COR-L47 (cell line): ENCODE results near the gene SF3A2.
"Not testable (repeated sequence)": the region's sequence is repeated elsewhere in the genome, so short reads cannot be mapped to it uniquely, and the experiment has no call there.

ENCODE experiments used
- DNase-seq: peaks from one replicate; lab custom pipeline; 2025; lab: John Stamatoyannopoulos, UW

The SF3A2 gene, protein sequence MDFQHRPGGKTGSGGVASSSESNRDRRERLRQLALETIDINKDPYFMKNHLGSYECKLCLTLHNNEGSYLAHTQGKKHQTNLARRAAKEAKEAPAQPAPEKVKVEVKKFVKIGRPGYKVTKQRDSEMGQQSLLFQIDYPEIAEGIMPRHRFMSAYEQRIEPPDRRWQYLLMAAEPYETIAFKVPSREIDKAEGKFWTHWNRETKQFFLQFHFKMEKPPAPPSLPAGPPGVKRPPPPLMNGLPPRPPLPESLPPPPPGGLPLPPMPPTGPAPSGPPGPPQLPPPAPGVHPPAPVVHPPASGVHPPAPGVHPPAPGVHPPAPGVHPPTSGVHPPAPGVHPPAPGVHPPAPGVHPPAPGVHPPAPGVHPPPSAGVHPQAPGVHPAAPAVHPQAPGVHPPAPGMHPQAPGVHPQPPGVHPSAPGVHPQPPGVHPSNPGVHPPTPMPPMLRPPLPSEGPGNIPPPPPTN

DNA sequence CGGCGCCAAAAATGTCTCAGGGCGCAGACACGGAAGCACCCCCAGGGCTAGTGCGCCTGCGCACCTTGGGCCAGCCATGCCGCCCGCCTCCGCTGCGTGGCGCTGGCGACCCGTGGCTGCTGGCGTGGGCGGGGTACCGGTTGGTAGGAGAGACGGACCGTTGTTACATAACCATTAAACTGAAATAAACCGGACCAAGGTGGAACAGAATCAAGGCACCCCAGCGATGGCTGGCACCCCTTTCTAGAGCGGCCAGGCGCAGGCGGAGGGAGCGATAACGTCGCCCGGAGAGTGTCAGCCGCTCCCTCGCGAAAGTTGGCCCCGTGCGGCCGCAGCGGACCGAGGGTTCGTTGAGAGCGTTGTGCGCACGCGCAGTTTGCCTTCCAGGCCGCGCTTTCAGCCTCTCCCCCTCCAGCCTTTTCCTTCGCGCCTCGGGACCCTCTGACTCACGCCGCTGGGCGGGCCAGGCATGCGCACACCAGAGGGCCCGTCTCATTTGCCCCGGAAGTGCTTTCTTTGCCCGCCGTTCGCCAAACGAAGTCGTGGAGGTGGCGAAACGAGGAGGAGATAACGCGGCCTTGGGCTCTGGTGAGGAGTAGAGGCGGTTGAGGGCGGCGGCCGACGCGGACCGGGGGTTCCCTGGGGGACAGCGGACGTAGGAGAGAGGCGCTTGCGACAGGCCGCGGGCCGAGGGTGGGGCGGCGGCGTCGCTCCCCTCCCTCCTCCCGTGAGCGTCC lies at the start of gene SF3A2, which contains the start of gene PLEKHJ1:
Gene SF3A2 (plus strand): TSS at position 511 of the 737 bp plus-strand sequence. CDS start 6,595 bp downstream, outside the sequence.
Gene PLEKHJ1 (minus strand): TSS at position 16 of the 737 bp plus-strand sequence. CDS start 81 bp downstream, outside the sequence.
- DNase-seq, result peak; percentile 97

GRCh38 chr19:2187159-2187558 lies 49.5 kb upstream of the SF3A2 start:
- no peak for DNase-seq

DNA sequence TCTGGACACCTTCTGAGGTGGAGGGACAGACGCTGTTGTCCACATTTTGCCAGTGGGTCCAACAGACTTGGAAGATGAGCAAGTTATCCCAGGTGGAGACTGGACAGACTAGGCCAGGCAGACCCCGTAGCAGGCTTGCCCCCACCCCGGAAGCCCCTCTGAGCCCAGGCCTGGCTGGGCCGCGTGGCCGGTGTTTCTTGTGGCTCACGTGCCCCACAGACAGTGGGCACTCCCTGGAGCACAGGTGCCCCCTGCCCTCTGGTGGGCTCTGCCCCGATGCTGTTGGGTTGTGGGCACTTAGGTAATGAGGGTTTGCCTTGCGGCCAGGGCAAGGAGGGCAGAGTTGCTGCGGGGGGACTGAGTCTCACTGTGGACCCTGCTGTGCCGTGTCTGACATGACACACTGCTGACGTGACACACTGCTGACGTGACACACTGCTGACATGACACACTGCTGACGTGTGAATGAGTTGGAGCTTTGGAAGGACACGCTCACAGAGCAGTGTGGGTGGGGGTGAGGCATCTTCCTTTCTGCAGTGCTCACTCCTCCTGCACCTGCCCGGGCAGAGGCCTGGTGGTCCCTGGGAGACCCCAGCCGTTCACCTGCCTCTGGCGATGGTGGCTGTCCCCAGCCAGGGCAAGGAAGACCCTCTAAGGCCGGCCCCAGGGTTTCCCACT lies 47.8 kb upstream of the SF3A2 start:
- DNase-seq, result no peak

DNA sequence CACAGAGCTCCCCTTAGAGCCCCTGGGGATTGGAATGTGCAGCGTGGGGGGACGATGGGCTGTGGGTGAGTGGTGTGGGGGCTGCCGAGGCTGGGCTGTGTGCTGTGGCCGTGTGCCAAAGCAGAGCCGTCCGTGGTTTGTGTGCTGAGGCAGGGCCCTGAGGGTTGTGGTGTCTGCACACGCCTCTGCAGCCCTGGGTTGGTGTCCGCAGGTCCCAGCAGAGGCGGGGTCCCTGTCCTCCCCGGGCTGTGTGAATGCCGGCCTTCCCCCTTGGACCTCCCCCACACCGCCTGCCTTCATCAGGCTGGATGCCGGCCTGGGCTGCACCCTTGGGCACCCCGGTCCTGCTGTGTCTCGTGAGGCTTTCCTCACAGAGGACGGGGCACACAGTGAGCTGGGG lies 46.7 kb upstream of the SF3A2 start:
- DNase-seq, result no peak

DNA sequence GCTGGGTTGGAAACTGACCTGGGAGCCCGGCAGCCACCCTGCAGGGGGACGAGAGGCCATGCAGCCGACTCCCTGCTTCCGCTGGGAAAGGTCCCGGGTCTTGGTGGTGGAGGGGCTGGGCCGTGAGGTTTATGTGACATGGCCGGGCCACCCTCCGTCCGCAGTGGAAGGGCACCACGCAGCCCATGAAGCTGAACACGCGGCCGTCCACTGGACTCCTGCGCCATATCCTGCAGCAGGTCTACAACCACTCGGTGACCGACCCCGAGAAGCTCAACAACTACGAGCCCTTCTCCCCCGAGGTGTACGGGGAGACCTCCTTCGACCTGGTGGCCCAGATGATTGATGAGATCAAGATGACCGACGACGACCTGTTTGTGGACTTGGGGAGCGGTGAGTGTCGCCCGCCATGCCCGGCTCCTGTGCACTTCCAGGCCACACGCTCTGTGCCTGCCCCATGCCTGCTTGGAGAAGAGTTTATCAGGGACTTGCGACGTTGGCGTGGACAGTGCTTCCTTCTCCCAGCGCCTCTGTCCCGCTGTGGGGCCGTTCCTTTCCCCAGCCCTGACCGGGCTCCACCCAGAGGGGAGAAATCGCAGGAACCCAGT lies 45.7 kb upstream of the SF3A2 start:
- no peak for DNase-seq

- no peak for DNase-seq
These were observed 44.9 kb upstream of the SF3A2 start for GRCh38 chr19:2191456-2192310.

DNA sequence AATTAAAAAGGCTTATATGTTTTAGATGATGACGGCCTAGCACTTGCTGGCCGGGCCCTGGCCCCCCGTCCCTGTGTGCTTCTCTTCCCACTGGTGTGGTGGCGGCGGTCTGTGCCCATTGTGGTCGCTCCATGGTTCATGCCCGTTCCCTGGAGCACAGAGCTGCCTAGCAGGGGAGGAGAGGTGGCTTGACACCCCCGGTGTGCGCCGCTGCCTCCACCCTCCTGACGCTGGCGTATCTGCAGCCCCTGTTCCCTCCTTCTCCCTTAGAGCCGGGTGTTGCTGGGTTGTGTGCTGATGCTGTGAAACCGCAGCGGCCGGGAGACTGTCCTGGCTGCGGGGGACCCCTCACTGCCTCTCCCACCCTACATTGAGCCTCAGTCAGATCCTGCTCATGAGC lies 43.8 kb upstream of the SF3A2 start:
- DNase-seq, result no peak

DNA sequence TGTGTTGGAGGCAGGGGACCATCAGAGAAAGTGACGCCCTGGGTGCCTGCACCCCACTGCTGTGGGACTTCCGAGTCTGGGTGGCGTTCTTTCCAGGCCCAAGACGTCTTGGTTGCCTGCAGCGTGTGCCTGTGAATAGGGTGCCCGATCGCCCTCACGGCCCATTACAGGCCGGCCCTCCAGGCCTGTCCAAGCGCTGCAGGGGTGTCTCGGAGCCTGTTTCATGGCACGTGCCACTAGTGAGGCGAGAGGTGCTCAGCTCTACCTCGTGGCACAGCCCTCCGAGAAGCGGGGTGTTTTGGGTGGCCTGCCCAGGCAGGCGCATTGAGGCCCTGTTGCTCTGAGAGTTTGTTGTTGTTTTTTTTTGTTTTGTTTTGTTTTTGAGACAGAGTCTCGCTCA lies 42.8 kb upstream of the SF3A2 start:
- no peak for DNase-seq

DNA sequence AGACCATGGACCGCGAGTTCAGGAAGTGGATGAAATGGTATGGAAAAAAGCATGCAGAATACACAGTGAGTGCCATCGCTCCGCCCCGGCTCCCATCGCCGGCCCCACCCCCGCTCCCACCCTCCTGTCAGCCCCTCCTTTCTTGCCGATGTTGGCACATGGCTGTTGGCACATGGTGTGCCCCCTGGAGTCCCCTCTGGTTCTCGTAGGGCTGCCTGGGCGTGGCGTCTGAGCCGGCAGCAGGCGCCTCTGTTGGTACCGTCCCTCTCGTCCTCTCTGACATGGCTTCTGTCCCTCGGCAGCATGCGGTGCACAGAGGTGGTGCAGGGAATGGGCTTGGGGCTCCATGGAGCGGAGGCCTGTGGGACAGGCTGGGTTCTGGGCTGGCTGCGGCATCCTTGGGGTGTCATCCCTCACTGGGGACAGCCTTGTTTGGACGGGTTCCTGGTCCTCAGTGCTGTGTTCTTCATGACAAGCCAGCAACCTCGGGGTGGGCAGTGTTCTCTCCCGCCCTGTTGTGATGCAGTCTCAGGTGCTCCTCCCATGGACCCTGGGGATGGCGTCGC lies 42.0 kb upstream of the SF3A2 start:
- DNase-seq, result no peak

DNA sequence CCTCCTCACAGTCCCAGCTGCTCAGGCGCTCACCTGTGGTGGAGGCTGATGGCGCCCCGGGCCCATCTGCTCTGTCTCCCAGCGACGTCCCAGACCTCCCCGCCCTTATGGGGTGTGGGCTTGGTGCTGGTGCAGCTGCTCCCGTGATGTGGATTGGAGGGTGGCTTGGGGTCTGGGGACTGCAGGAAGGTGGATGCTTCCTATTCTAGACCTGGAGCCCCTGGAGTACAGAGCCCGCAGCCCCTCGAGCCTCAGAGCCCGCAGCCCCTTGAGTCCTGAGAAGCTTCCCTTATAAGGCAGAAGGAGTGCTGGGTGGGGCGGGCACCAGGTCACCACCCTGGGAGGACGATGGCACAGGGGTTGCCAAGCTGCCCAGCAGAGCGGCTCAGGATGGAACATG lies 41.3 kb upstream of the SF3A2 start:
- DNase-seq, result no peak

DNA sequence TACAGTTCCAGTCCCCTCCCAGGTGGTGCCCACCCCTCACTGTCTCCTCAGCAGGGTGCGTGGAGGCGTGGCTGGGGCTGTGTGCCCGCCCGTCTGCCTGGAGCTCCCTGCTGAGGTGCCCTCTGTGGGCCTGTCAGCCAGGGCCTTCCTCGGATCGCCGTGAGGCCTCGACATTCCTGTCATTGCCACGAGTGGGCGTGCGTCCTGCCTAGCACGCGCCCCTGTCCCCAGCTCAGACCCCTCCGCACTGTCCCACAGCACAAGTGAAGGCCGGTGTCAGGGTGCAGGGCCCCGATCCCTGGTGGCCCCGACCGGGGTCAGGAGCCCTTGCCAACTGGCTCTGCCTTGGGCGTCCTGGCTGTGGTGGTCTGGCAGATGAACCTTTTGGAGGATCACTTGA lies 40.7 kb upstream of the SF3A2 start:
- DNase-seq, result no peak

DNA sequence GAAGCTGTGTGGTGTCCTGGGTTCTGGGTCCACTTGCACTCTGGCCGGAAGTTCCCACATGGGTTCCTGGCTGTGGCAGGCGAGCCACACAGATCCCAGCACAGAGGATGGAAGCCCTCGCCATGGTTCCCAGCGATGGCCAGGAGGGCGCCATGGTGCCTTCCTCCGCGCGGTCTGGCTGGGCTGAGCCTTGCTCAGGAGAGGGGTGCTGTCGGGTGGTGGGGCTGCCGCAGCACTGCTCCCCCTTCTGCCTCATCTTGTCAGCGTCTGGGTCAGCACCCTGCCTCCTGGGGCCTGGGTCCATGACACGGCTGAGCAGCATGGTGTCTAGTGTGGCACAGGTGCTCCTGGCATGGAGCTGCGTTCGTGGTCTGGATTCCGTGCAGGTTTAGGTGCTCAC lies 39.4 kb upstream of the SF3A2 start:
- DNase-seq, result no peak

DNA sequence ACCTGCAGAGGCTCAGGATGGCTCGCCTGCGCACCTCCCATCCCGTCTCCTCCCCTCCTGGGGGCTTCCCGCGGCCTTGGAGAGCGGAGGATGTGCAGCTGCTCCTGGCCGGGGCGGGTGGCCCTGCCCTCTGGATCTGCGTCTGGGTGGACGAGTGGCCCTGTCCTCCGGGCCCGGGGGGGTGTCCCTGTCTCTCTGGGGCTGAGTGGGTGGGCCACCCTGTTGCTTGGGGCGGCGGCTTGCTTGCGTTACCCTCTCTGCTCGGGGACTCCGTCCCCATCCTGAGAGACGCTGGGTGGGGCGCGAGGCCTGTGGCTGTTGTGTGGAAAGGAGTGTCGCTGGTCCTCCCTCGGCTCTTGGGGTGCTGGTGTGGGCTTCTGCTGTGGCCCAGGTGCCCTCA lies 38.3 kb upstream of the SF3A2 start:
- DNase-seq, result no peak

DNA sequence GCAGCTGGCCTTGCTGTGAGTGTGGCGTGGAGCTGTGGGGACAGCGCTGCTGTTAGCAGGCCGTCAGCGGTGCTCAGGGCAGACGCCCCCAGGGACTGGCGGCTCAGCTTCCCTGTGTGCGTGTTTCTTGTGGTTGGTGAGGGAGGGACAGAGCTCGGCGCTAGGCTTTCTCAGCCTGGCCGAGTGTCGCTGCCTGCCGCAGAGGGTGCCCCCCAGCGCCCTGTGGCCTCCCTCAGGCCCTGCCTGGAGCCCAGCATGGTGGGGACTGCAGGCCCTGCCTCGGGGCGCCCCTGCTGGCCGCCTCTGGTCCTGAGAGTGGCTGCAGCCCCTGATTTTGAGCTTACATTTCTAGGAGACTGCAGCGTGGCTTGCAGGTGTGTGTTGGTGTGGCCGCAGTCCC lies 37.4 kb upstream of the SF3A2 start:
- DNase-seq, result no peak

GRCh38 chr19:2199861-2200623 lies 36.6 kb upstream of the SF3A2 start:
- DNase-seq, result no peak

GRCh38 chr19:2200624-2201294 lies 35.9 kb upstream of the SF3A2 start:
- not testable (repeated sequence) for DNase-seq

- no peak for DNase-seq
These were observed 35.0 kb upstream of the SF3A2 start for GRCh38 chr19:2201473-2202148.

DNA sequence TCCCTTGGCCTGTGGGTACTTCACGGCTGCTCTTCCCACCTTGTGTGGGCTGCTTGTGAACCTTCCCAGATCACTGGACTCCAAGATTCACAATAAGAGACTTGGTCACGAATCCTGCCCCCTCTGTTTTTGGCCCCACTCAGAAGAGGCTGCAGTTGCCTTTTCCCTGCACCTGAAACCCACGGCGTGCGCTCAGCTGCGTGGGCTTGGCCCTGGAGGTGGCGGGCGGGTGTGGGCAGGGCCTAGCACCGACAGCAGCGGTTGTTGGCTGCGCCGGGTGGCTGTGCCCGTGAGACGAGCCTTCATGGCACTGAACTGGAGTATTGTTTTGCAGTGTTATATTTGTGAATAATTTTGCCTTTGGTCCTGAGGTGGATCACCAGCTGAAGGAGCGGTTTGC lies 34.3 kb upstream of the SF3A2 start:
- DNase-seq, result no peak

- no peak for DNase-seq
These were observed 29.6 kb upstream of the SF3A2 start for GRCh38 chr19:2207008-2207407.
